Endothelial cell of umbilical vein (primary cell): ENCODE measurements around the gene CHMP5. TPM values are rescaled to one million over a fixed set of nuclear protein-coding genes. Genes with fewer than 3 reads are reported as not detected.
A peak's percentile ranks its signal among the peaks of the same experiment; 100 is the strongest.

Experiments used
- BruUV-seq: library from RNA; stranded (reverse); fragments of 400-500 nt; replicated peaks from 2 replicates; lab custom pipeline; 2021; lab: Mats Ljungman, UMichigan
- CTCF ChIA-PET: fragments of 300-600, 350-600 bp; sonication (Branson Sonifier 250); formaldehyde crosslinking; loops from one replicate; lab custom pipeline; 2021; ENCODE audit warnings: antibody characterized with exemption, inconsistent platforms; lab: Charles Lee
- POLR2A ChIA-PET: fragments of 300-600, 350-600 bp; sonication (Branson Sonifier 250); formaldehyde crosslinking; loops from one replicate; lab custom pipeline; 2021; ENCODE audit warnings: antibody characterized with exemption, inconsistent platforms; lab: Charles Lee
- DNase-seq: peaks from one replicate; pipeline ENCODE4 v3.0.0-alpha.2; 2011; ENCODE audit warnings: low read depth, low spot score
- FAIRE-seq: peaks from 2 replicates; lab custom pipeline; 2011; peaks lifted over from hg19 to GRCh38; lab: Jason Lieb, UNC
- H2AFZ ChIP-seq: 2 replicates; pipeline ENCODE4 v1.6.0; 2012; ENCODE audit warnings: low read depth, low read length, control low read depth, inconsistent platforms
- H3K27ac ChIP-seq: 2 replicates; pipeline ENCODE4 v1.5.1; 2011; ENCODE audit warnings: low read depth, mild to moderate bottlenecking, control low read depth, low read length, moderate library complexity; ENCODE audit not compliant: insufficient read depth
- H3K27me3 ChIP-seq, 2 experiments: 2 replicates each; pipeline versions ENCODE4 v1.6.0 to v1.6.1; 2011; ENCODE audit warnings: low read length in 2 of 2, mixed read lengths in 1 of 2; ENCODE audit not compliant: control insufficient read depth in 2 of 2, insufficient read depth in 2 of 2
- H3K36me3 ChIP-seq, 2 experiments: 2 replicates in 1 of 2; 3 replicates in 1 of 2; pipeline ENCODE4 v1.5.1; 2011; ENCODE audit warnings: low read length in 2 of 2, mild to moderate bottlenecking in 1 of 2, moderate library complexity in 1 of 2; ENCODE audit not compliant: control insufficient read depth in 2 of 2, insufficient read depth in 2 of 2; ENCODE audit errors: extremely low read depth in 1 of 2
- H3K4me1 ChIP-seq: 3 replicates; pipeline ENCODE4 v1.5.1; 2011; ENCODE audit warnings: mild to moderate bottlenecking, low read length; ENCODE audit not compliant: control insufficient read depth, insufficient read depth; ENCODE audit errors: extremely low read depth
- H3K4me2 ChIP-seq: 2 replicates; pipeline ENCODE4 v1.6.1; 2011; ENCODE audit warnings: low read length, control low read depth, mixed read lengths; ENCODE audit not compliant: insufficient read depth
- H3K4me3 ChIP-seq, 3 experiments: fragments of 200-600 bp in 1 of 3; sonication (generic), shearing (Covaris generic) in 1 of 3; replicated peaks in 1 of 3; 2 replicates each; pipeline ENCODE4 v1.5.1; 2011 to 2016; ENCODE audit warnings: control low read depth in 3 of 3, low read length in 3 of 3, mild to moderate bottlenecking in 2 of 3, inconsistent platforms in 1 of 3, low read depth in 1 of 3, moderate library complexity in 1 of 3; ENCODE audit not compliant: insufficient read depth in 1 of 3
- H3K79me2 ChIP-seq: 2 replicates; pipeline ENCODE4 v1.6.0; 2012; ENCODE audit warnings: low read length, inconsistent platforms; ENCODE audit not compliant: control insufficient read depth, insufficient read depth
- H3K9ac ChIP-seq: replicated peaks from 2 replicates; pipeline ENCODE3; 2011; ENCODE audit warnings: low read length, control low read depth; ENCODE audit not compliant: insufficient read depth; ENCODE audit errors: extremely low read depth
- H3K9me1 ChIP-seq: replicated peaks from 3 replicates; pipeline ENCODE4 v1.6.0; 2011; ENCODE audit warnings: mild to moderate bottlenecking, low read length; ENCODE audit not compliant: control insufficient read depth, insufficient read depth; ENCODE audit errors: extremely low read depth
- H3K9me3 ChIP-seq: replicated peaks from 2 replicates; pipeline ENCODE4 v1.5.1; 2012; ENCODE audit warnings: low read length, inconsistent platforms; ENCODE audit not compliant: control insufficient read depth, insufficient read depth
- H4K20me1 ChIP-seq: replicated peaks from 2 replicates; pipeline ENCODE3; 2011; ENCODE audit warnings: mild to moderate bottlenecking, low read length; ENCODE audit not compliant: control insufficient read depth, insufficient read depth; ENCODE audit errors: extremely low read depth
- FOS ChIP-seq: IDR thresholded peaks from 2 replicates; pipeline ENCODE4 v1.6.1; 2011; ENCODE audit warnings: mild to moderate bottlenecking, low read length, moderate library complexity, borderline replicate concordance; ENCODE audit not compliant: insufficient read depth
- JUN ChIP-seq: IDR thresholded peaks from 2 replicates; pipeline ENCODE4 v1.6.1; 2011; ENCODE audit warnings: borderline replicate concordance, low read depth; ENCODE audit not compliant: insufficient read length, insufficient read depth
- MYC ChIP-seq: IDR thresholded peaks from one replicate; pipeline ENCODE4 v1.6.1; 2011; ENCODE audit warnings: mild to moderate bottlenecking, low read depth, low read length
- POLR2A ChIP-seq: IDR thresholded peaks from 2 replicates; pipeline ENCODE4 v1.6.1; 2012; ENCODE audit warnings: low read depth, mild to moderate bottlenecking, control low read depth, low read length
- POLR2AphosphoS5 ChIP-seq: IDR thresholded peaks from 2 replicates; pipeline ENCODE4 v1.6.1; 2012; ENCODE audit warnings: low read depth, mild to moderate bottlenecking, control low read depth, low read length, moderate library complexity; ENCODE audit not compliant: insufficient read depth
- dilution Hi-C: fragments of 300-500 bp; cut with MboI; formaldehyde crosslinking; loops from one replicate; pipeline ENCODE4 v1.15.0; 2019; ENCODE audit warnings: low sequenced_read_pairs; ENCODE audit not compliant: extremely low pct_ligation_motif_present
- intact Hi-C: fragments of 100-400 bp; cut with micrococcal nuclease; formaldehyde crosslinking; loops from one replicate; pipeline ENCODE4 v1.10.0; 2022
- polyA plus RNA-seq, 4 experiments: library from polyadenylated mRNA; depleted of rRNA in 3 of 4; stranded (reverse) in 3 of 4; unstranded in 1 of 4; fragments of >200 nt; gene quantifications; 2 replicates each; pipeline versions ENCODE4 v1.2.1 to v1.2.3, GENCODE V29; 2011 to 2012; ENCODE audit warnings: missing spikeins in 1 of 4
- total RNA-seq: library from RNA; stranded (reverse); gene quantifications from 2 replicates; pipeline ENCODE4 v1.2.3, GENCODE V29; 2021
- TF ChIP-seq, protein P1 (sequence below), 2 donors: IDR thresholded peaks; 1 replicate in 1 of 2; 2 replicates in 1 of 2; pipeline ENCODE4 v1.5.1; 2011; ENCODE audit warnings: low read length in 2 of 2, mild to moderate bottlenecking in 2 of 2, moderate library complexity in 2 of 2, control low read depth in 1 of 2, inconsistent platforms in 1 of 2, low read depth in 1 of 2; ENCODE audit not compliant: insufficient read depth in 1 of 2; ENCODE audit errors: extremely low read depth in 1 of 2
- TF ChIP-seq, protein P2 (sequence below): IDR thresholded peaks from 2 replicates; pipeline ENCODE4 v1.6.1; 2011; ENCODE audit not compliant: insufficient read depth, insufficient read length

The CHMP5 gene
- total and polyA plus RNA-seq, 2 donors (not counting 3 experiments of a cell fraction or from before 2014, with no cell fraction given), result 33.2 to 55.8 TPM

DNA sequence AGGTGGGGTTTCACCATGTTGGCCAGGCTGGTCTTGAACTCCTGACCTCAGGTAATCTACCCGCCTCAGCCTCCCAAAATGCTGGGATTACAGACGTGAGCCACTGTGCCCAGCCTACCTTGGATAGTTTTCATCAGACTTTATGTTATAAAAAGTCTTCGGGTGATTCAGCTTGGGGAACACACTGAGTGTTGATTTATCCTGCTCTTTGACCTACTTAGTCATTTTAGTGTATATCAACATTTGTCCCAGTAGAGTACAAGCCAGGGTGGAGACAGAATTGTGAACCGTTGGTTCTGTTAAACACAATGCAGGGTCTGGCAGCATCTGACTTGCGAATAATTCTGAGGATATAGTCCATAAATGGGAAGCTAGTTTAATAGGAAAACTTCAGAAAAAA lies 65.1 kb downstream of the CHMP5 start:
- H3K36me3 ChIP-seq, result peaks cover 0 to 2% of the 10 kb centered on the region in 2 experiments
- H3K27ac ChIP-seq, result peak overlapping the region; percentile 69
- POLR2A ChIA-PET, result interaction anchor here (1.6 kb wide), 1 partner anchor 9 kb away, joined by 3 read pairs; no protein-coding TSS in a partner anchor
- no TSS peak for BruUV-seq
- peaks cover 48% of the 10 kb centered on the region for H3K4me1 ChIP-seq
- H3K4me2 ChIP-seq, result peak overlapping the region; percentile 4
- DNase-seq (peak; percentile 85), FAIRE-seq (peak; percentile 57)
- H3K9me1 ChIP-seq, result no peaks in the 10 kb centered on the region
- no peaks in the 10 kb centered on the region for H3K79me2 ChIP-seq
- CTCF ChIA-PET, result interaction anchor here (1.3 to 2.9 kb wide), 6 partner anchors 9 to 137 kb away, joined by 4 to 10 read pairs (median 7); partner anchors contain the start of gene NFX1
- dilution Hi-C loops (no loop called here), intact Hi-C loops (loop anchor here (1.0 to 2.0 kb wide), 2 partner anchors 10 to 39 kb away; partner anchors contain the start of gene NFX1)
- no peaks in the 10 kb centered on the region for H3K27me3 ChIP-seq
- H3K9ac ChIP-seq, result peak overlapping the region; percentile 12
- no peak overlapping the region for H3K4me3 ChIP-seq
- H3K9me3 ChIP-seq, result no peaks in the 10 kb centered on the region
- H2AFZ ChIP-seq, result no peak overlapping the region
- TF ChIP-seq JUN (peak; percentile 46), POLR2AphosphoS5 (peak; percentile 57), FOS (peak; percentile 73), MYC (no peak), POLR2A (no peak)
- TF ChIP-seq, protein P1, sequence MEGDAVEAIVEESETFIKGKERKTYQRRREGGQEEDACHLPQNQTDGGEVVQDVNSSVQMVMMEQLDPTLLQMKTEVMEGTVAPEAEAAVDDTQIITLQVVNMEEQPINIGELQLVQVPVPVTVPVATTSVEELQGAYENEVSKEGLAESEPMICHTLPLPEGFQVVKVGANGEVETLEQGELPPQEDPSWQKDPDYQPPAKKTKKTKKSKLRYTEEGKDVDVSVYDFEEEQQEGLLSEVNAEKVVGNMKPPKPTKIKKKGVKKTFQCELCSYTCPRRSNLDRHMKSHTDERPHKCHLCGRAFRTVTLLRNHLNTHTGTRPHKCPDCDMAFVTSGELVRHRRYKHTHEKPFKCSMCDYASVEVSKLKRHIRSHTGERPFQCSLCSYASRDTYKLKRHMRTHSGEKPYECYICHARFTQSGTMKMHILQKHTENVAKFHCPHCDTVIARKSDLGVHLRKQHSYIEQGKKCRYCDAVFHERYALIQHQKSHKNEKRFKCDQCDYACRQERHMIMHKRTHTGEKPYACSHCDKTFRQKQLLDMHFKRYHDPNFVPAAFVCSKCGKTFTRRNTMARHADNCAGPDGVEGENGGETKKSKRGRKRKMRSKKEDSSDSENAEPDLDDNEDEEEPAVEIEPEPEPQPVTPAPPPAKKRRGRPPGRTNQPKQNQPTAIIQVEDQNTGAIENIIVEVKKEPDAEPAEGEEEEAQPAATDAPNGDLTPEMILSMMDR (IDR thresholded peaks at IDR 0.05; ENCODE audit: extremely low read depth in 1 of 2, insufficient read depth in 1 of 2, low read depth in 1 of 2, low read length in 2 of 2), result no peak
- TF ChIP-seq, protein P2, sequence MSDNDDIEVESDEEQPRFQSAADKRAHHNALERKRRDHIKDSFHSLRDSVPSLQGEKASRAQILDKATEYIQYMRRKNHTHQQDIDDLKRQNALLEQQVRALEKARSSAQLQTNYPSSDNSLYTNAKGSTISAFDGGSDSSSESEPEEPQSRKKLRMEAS, result no peak
- no peaks in the 10 kb centered on the region for H4K20me1 ChIP-seq
